NCI-H2196 (cell line): ENCODE results near the gene KCNK7.

Experiments
- DNase-seq: peaks from one replicate; lab custom pipeline; 2025; ENCODE audit not compliant: unreplicated experiment; lab: John Stamatoyannopoulos, UW

Gene KCNK7

GRCh38 chr11:65558930-65559509 is 36.6 kb downstream of the KCNK7 start:
- DNase-seq, result no peak

GRCh38 chr11:65558002-65558929 is 37.3 kb downstream of the KCNK7 start, which contains the start of gene LTBP3:
TSS of gene LTBP3 (minus strand) at chr11:65558359. CDS start at chr11:65557959, 400 bp downstream.
- peak; percentile 70 for DNase-seq

DNA sequence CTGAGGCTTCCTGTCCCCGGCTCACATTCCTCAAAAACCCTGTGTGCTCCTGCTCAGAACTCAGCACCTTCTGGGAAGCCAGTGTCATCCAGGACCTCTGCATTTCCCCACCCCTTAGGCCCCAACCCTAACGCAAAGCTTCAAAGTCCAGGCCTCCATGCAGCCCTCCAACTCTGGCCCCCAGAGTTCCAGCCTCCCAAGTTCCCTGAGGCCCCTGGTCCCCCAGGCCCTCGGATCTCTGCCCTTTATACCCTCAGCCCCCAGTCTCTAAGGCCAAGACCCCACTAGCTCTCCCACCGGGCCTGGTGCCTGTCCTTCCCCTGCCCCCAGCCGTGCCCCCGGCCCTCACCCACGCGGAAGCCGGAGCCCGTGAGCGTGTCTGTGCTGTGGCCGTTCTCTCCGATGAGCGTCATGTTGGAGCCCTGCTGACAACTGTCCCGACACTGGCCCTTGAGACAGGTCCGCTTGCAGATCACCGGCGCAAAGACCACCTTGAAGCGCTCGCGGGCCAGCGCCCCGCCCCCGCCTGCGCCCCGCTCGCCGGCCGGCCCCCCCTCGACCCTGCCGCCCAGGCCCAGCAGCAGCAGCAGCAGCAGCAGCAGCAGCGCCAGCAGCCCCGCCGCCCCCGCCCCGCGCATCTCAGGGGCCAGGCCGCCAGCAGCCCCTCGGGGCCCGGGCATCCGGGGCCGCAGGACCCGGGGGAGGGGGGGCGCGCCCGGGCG is 38.2 kb downstream of the KCNK7 start:
- no peak for DNase-seq

- DNase-seq, result peak; percentile 16
Observed at GRCh38 chr11:65556470-65557279, 38.9 kb downstream of the KCNK7 start.

GRCh38 chr11:65555693-65556231 is 39.8 kb downstream of the KCNK7 start:
- DNase-seq, result peak; percentile 25

DNA sequence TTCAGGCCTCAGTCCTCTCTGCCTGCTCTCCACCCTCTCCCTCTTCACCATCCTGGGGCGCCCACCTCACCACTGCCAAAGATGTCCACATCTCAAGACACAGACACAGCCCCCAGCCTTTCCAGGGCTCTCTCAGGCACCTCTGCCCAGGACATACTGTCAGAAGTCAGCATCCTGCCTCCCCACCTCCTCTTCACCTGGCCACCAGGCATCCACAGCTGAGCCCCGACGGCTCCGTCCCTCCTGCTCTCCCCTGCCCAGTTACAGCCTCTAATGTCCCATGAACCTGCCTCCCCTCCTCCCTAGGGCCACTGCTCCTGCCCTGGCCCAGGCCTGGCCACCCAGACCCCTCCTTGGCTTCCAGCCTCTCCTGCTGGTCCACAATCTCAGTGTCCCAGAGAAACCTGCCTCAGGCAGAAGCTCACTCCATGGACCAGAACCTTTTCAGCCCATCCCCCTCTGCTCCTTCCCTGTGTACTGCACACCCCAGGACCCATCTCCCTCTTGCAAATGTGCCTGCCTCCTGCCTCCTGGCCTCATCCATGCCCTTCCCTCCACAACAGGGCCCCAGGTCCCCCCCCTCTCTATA is 40.7 kb downstream of the KCNK7 start:
- no peak for DNase-seq

- DNase-seq, result no peak
Observed at GRCh38 chr11:65554057-65554818, 41.4 kb downstream of the KCNK7 start.

GRCh38 chr11:65553301-65554001 is 42.1 kb downstream of the KCNK7 start:
- peak; percentile 85 for DNase-seq

GRCh38 chr11:65552388-65552951 is 43.1 kb downstream of the KCNK7 start:
- DNase-seq, result peak; percentile 70

DNA sequence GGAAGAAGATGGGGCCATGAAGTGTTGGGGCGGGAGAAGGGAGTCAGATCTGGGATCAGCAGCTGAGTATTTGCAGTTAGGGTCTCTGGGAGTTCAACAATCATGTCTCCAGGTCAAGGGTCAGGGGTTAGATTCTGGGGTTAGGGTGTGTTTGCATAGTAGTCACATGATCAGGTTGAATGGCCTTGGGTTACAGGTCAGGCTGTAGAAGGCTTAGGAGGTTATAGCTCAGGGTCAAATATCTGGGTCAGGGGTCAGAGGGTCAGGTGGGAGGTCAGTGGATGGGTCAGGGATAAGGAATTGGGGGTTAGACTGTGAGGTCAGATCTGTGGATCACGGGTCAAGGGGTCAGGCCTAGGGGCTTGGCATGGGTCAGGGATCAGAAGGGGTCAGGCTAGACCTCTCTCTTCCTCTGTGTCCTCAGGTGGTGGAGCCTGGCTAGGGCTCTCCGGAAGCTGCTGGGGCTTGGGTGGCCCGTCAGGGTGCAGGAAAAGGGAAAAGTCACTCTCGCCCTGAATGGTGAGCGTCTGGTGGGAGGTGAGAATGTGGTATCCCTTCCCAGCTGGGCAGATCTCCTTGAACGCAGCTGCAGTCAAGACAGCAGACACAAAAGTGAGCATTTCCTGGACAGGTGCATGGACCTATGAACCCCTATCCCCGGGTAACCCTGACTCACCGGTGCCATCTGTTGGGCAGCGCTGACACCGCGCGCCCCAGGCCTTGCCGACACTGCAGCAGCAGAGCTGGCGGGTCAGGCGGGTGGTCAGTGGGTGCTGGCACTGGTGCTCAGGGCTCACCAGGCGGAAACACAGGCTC is 43.8 kb downstream of the KCNK7 start:
- peak; percentile 90 for DNase-seq

DNA sequence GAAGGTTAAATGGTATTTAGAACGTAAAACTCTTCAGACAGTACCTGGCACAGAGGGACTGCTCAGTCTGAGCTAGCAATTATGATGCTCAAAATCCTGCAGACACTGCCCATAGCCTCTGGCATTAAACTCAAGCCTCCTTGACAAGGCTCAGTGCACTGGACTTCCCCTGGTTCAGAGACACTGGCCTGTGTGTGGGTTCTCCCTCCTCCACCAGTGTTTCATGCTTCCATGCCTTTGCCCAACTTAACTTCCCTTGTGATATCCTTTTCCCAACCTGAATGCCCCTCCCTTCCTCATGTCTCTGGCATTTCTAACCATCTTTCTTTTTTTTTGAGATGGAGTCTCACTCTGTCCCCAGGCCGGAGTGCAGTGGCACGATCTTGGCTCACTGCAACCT is 46.5 kb downstream of the KCNK7 start:
- no peak for DNase-seq

DNA sequence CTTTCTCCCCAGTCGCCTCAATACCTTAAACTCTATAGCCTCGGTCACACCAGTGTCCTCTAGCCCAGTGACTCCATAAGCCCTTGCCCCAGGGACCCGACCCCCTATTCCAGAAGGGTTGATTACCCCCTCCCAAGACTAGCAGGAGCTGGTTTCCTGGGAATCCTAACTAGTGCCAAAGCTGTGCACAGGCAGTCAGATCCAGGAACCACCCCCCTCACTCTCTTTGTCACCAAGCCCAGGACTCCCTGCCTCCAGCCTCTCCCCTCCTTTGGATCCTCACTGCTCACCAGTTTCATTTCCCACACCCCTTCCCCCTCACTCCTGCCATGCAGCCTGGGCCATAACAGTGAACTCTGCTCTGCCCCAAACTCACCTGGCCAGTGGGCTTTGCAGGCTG is 47.2 kb downstream of the KCNK7 start:
- no peak for DNase-seq

GRCh38 chr11:65547446-65548125 is 48.0 kb downstream of the KCNK7 start:
- DNase-seq, result no peak

- peak; percentile 92 for DNase-seq
Observed at GRCh38 chr11:65546217-65546958, 49.2 kb downstream of the KCNK7 start.

GRCh38 chr11:65545853-65546216 is 49.8 kb downstream of the KCNK7 start:
- peak; percentile 53 for DNase-seq
